ENCODE results near the gene TNFRSF8. TPM values are rescaled to one million over a fixed set of nuclear protein-coding genes. Genes with fewer than 3 reads are reported as not detected.
"Not testable (repeated sequence)": the region's sequence is repeated elsewhere in the genome, so short reads cannot be mapped to it uniquely, and the experiment has no call there.

Gene TNFRSF8
- total RNA-seq, 2 experiments from 2014 or later = 0.14 TPM; not detected in 1

- Histone ChIP-seq H3K27ac (ENCODE audit: low read depth in 1 of 2, low read length in 2 of 2) (no peak overlapping the region), H3K36me3 (ENCODE audit: insufficient read depth, low read length) (no peaks in the 10 kb centered on the region), H3K27me3 (ENCODE audit: control insufficient read depth in 1 of 2, insufficient read depth in 2 of 2, low read length in 2 of 2) (no peaks in the 10 kb centered on the region), H3K4me1 (ENCODE audit: insufficient read depth, low read length) (peaks cover 6% of the 10 kb centered on the region), H3K4me3 (ENCODE audit: low read length) (no peak overlapping the region), H3K9me3 (ENCODE audit: control insufficient read depth in 1 of 2, insufficient read depth in 1 of 2, low read length in 2 of 2) (no peaks in the 10 kb centered on the region)
- DNase-seq = no peak
- Mint-ChIP-seq H3K4me3 (no peak overlapping the region), H3K9me3 (no peaks in the 10 kb centered on the region), H3K27me3 (no peaks in the 10 kb centered on the region), H3K4me1 (ENCODE audit: low read depth) (no peaks in the 10 kb centered on the region), H3K27ac (no peak overlapping the region), H3K36me3 (ENCODE audit: low read depth) (no peaks in the 10 kb centered on the region)
- CTCF ChIA-PET = interaction anchor here (1.5 kb wide), 1 partner anchor 26 kb away, joined by 4 read pairs; no protein-coding TSS in a partner anchor
- ATAC-seq (ENCODE audit: poor library complexity) = no peak
- intact Hi-C loops (cut with DNase I, micrococcal nuclease) = no loop called here
- POLR2A ChIA-PET = no interaction called here
- TF ChIP-seq CTCF (IDR thresholded peaks at IDR 0.05) = no peak
Measured at GRCh38 chr1:12098786-12099185, 35.7 kb downstream of the TNFRSF8 start.

- no peaks in the 10 kb centered on the region for H3K36me3 ChIP-seq (ENCODE audit: insufficient read depth, low read length)
- H3K27me3 ChIP-seq (ENCODE audit: control insufficient read depth in 1 of 2, insufficient read depth in 2 of 2, low read length in 2 of 2) = no peaks in the 10 kb centered on the region
- TF ChIP-seq CTCF (IDR thresholded peaks at IDR 0.05) = no peak
- DNase-seq = no peak
- POLR2A ChIA-PET = interaction anchor here (0.8 kb wide), 1 partner anchor 110 kb away, joined by 3 read pairs; no protein-coding TSS in a partner anchor
- H3K4me1 Mint-ChIP-seq (ENCODE audit: low read depth) = no peaks in the 10 kb centered on the region
- no peak for ATAC-seq (ENCODE audit: poor library complexity)
- no peak overlapping the region for H3K4me3 Mint-ChIP-seq
- H3K4me3 ChIP-seq (ENCODE audit: low read length) = no peak overlapping the region
- no peak overlapping the region for H3K27ac ChIP-seq (ENCODE audit: low read depth in 1 of 2, low read length in 2 of 2)
- H3K9me3 Mint-ChIP-seq = no peaks in the 10 kb centered on the region
- H3K4me1 ChIP-seq (ENCODE audit: insufficient read depth, low read length) = peaks cover 6% of the 10 kb centered on the region
- H3K27me3 Mint-ChIP-seq = no peaks in the 10 kb centered on the region
- intact Hi-C loops (cut with DNase I, micrococcal nuclease) = no loop called here
- no peaks in the 10 kb centered on the region for H3K36me3 Mint-ChIP-seq (ENCODE audit: low read depth)
- H3K9me3 ChIP-seq (ENCODE audit: control insufficient read depth in 1 of 2, insufficient read depth in 1 of 2, low read length in 2 of 2) = no peaks in the 10 kb centered on the region
- H3K27ac Mint-ChIP-seq = no peak overlapping the region
- CTCF ChIA-PET = interaction anchor here (1.5 kb wide), 1 partner anchor 25 kb away, joined by 4 read pairs; no protein-coding TSS in a partner anchor
Measured at GRCh38 chr1:12099610-12100009, 36.5 kb downstream of the TNFRSF8 start.

GRCh38 chr1:12100071-12100470 lies 37.0 kb downstream of the TNFRSF8 start:
- no peak for TF ChIP-seq CTCF (IDR thresholded peaks at IDR 0.05)
- ChIA-PET POLR2A (interaction anchor here (0.8 kb wide), 1 partner anchor 110 kb away, joined by 3 read pairs; no protein-coding TSS in a partner anchor), CTCF (interaction anchor here (1.5 kb wide), 1 partner anchor 25 kb away, joined by 4 read pairs; no protein-coding TSS in a partner anchor)
- DNase-seq (no peak), ATAC-seq (ENCODE audit: poor library complexity) (no peak)
- H3K27ac Mint-ChIP-seq = no peak overlapping the region
- no peaks in the 10 kb centered on the region for H3K4me1 Mint-ChIP-seq (ENCODE audit: low read depth)
- no peaks in the 10 kb centered on the region for H3K9me3 Mint-ChIP-seq
- H3K27me3 Mint-ChIP-seq = no peaks in the 10 kb centered on the region
- Histone ChIP-seq H3K4me3 (ENCODE audit: low read length) (no peak overlapping the region), H3K9me3 (ENCODE audit: control insufficient read depth in 1 of 2, insufficient read depth in 1 of 2, low read length in 2 of 2) (no peaks in the 10 kb centered on the region), H3K27me3 (ENCODE audit: control insufficient read depth in 1 of 2, insufficient read depth in 2 of 2, low read length in 2 of 2) (no peaks in the 10 kb centered on the region), H3K36me3 (ENCODE audit: insufficient read depth, low read length) (no peaks in the 10 kb centered on the region), H3K27ac (ENCODE audit: low read depth in 1 of 2, low read length in 2 of 2) (no peak overlapping the region), H3K4me1 (ENCODE audit: insufficient read depth, low read length) (peaks cover 6% of the 10 kb centered on the region)
- H3K36me3 Mint-ChIP-seq (ENCODE audit: low read depth) = no peaks in the 10 kb centered on the region
- no peak overlapping the region for H3K4me3 Mint-ChIP-seq
- intact Hi-C loops (cut with DNase I, micrococcal nuclease) = no loop called here

GRCh38 chr1:12101120-12101519 lies 38.0 kb downstream of the TNFRSF8 start:
- H3K27ac ChIP-seq (ENCODE audit: low read depth in 1 of 2, low read length in 2 of 2); H3K27me3 Mint-ChIP-seq; H3K4me3 Mint-ChIP-seq; CTCF ChIA-PET; H3K4me1 ChIP-seq (ENCODE audit: insufficient read depth, low read length); DNase-seq; H3K9me3 Mint-ChIP-seq; H3K4me3 ChIP-seq (ENCODE audit: low read length); H3K27ac Mint-ChIP-seq; ATAC-seq (ENCODE audit: poor library complexity); H3K36me3 ChIP-seq (ENCODE audit: insufficient read depth, low read length); H3K27me3 ChIP-seq (ENCODE audit: control insufficient read depth in 1 of 2, insufficient read depth in 2 of 2, low read length in 2 of 2); H3K4me1 Mint-ChIP-seq (ENCODE audit: low read depth); POLR2A ChIA-PET; H3K9me3 ChIP-seq (ENCODE audit: control insufficient read depth in 1 of 2, insufficient read depth in 1 of 2, low read length in 2 of 2); H3K36me3 Mint-ChIP-seq (ENCODE audit: low read depth); intact Hi-C loops (cut with DNase I, micrococcal nuclease): not testable (repeated sequence)

All from CD4-positive, alpha-beta T cell (primary cell).